Parathyroid adenoma (tissue), 2 donors: ENCODE data around the gene ZSWIM6.

ENCODE experiments used
- H2AFZ ChIP-seq: fragments of 300-600 bp; sonication (generic); one replicate; pipeline ENCODE4 v1.7.0; 2017; ENCODE audit warnings: antibody characterized with exemption, mild to moderate bottlenecking
- H3K27ac ChIP-seq: fragments of 300-600 bp; sonication (generic); one replicate; pipeline ENCODE4 v1.7.0; 2017
- H3K27me3 ChIP-seq: fragments of 300-600 bp; sonication (generic); one replicate; pipeline ENCODE4 v1.7.0; 2017; ENCODE audit warnings: low read length; ENCODE audit not compliant: control insufficient read depth, insufficient read depth
- H3K36me3 ChIP-seq: fragments of 300-600 bp; sonication (generic); one replicate; pipeline ENCODE4 v1.7.0; 2017; ENCODE audit warnings: low read length; ENCODE audit not compliant: control insufficient read depth, insufficient read depth
- H3K4me1 ChIP-seq: fragments of 300-600 bp; sonication (generic); one replicate; pipeline ENCODE4 v1.7.0; 2017; ENCODE audit warnings: control low read depth
- H3K4me2 ChIP-seq: fragments of 300-600 bp; sonication (generic); one replicate; pipeline ENCODE4 v1.7.0; 2017; ENCODE audit warnings: low read length
- H3K4me3 ChIP-seq: fragments of 300-600 bp; sonication (generic); one replicate; pipeline ENCODE4 v1.7.0; 2017; ENCODE audit warnings: low read depth, low read length
- H3K79me2 ChIP-seq: fragments of 300-600 bp; sonication (generic); one replicate; pipeline ENCODE4 v1.7.0; 2017; ENCODE audit warnings: control low read depth
- H3K9ac ChIP-seq: fragments of 300-600 bp; sonication (generic); one replicate; pipeline ENCODE4 v1.7.0; 2017; ENCODE audit warnings: mild to moderate bottlenecking
- H3K9me3 ChIP-seq: fragments of 300-600 bp; sonication (generic); one replicate; pipeline ENCODE4 v1.7.0; 2017; ENCODE audit warnings: low read length; ENCODE audit not compliant: control insufficient read depth
- TF ChIP-seq, protein P1 (sequence below): fragments of 300-600 bp; sonication (generic); IDR thresholded peaks from one replicate; pipeline ENCODE4 v1.7.0; 2017; ENCODE audit warnings: antibody characterized with exemption, mild to moderate bottlenecking
- donor health status: primary hyperparathyroidism.

The ZSWIM6 gene

DNA sequence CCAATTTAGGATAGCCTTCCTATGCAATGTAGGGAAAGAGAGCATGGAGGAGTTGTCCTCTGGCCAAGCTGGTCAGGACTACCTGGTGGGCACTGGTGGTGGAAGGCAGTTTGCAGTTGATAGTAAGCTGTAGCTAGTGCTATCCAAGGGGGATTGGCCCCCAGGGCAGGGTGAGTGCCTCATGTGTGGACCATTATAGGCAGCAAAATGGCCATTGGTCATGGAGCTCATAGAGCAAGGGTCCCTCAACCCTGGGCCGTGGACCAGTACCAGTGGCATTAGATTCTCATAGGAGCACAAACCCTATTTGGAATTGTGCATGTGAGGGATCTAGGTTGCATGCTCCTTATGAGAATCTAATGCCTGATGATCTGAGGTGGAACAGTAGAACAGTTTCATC lies 139.3 kb downstream of the ZSWIM6 start:
- Histone ChIP-seq H3K79me2 (peaks cover 39% of the 10 kb centered on the region), H3K27ac (no peak overlapping the region), H3K4me2 (no peak overlapping the region), H2AFZ (no peak overlapping the region), H3K4me3 (no peak overlapping the region), H3K9me3 (no peaks in the 10 kb centered on the region), H3K27me3 (no peaks in the 10 kb centered on the region), H3K4me1 (peaks cover 19% of the 10 kb centered on the region), H3K36me3 (no peaks in the 10 kb centered on the region), H3K9ac (no peak overlapping the region)
- TF ChIP-seq, protein P1, sequence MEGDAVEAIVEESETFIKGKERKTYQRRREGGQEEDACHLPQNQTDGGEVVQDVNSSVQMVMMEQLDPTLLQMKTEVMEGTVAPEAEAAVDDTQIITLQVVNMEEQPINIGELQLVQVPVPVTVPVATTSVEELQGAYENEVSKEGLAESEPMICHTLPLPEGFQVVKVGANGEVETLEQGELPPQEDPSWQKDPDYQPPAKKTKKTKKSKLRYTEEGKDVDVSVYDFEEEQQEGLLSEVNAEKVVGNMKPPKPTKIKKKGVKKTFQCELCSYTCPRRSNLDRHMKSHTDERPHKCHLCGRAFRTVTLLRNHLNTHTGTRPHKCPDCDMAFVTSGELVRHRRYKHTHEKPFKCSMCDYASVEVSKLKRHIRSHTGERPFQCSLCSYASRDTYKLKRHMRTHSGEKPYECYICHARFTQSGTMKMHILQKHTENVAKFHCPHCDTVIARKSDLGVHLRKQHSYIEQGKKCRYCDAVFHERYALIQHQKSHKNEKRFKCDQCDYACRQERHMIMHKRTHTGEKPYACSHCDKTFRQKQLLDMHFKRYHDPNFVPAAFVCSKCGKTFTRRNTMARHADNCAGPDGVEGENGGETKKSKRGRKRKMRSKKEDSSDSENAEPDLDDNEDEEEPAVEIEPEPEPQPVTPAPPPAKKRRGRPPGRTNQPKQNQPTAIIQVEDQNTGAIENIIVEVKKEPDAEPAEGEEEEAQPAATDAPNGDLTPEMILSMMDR, result no peak

DNA sequence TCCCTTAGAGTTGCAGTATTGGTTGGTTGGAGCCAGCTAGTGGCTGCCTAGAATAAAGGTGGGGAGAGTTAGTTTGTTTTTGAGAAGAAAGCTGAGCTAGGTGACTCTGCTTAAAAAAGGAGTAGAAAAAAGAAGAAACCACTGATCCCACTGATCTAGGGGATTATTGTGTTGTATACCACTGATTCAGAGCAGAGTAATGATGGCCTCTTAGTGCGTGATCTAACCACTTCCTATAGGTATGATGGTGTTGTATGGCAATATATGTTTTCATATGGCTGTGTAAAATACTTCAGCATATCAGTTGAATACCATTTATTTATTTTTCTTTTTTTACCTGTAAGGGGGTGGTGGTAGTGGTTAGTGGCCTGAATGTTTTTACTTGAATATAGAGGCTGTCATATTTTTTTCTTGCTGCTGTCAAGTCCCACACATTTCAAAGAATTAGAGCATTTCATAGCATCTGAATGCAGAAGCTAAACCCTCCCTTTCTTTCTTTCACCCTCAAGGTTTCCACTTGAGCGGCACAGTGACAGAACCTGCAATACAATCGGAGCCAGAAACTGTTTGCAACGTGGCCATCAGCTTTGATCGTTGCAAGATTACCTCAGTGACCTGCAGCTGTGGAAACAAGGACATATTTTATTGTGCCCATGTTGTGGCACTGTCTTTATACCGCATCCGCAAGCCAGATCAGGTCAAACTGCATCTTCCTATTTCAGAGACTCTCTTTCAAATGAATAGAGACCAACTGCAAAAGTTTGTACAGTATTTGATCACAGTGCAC lies 140.3 kb downstream of the ZSWIM6 start:
- Histone ChIP-seq H3K9me3 (no peaks in the 10 kb centered on the region), H2AFZ (no peak overlapping the region), H3K4me1 (peaks cover 21% of the 10 kb centered on the region), H3K27me3 (no peaks in the 10 kb centered on the region), H3K4me3 (no peak overlapping the region), H3K79me2 (peaks cover 47% of the 10 kb centered on the region), H3K36me3 (no peaks in the 10 kb centered on the region), H3K4me2 (no peak overlapping the region), H3K27ac (no peak overlapping the region), H3K9ac (no peak overlapping the region)
- TF ChIP-seq, protein P1, result no peak

DNA sequence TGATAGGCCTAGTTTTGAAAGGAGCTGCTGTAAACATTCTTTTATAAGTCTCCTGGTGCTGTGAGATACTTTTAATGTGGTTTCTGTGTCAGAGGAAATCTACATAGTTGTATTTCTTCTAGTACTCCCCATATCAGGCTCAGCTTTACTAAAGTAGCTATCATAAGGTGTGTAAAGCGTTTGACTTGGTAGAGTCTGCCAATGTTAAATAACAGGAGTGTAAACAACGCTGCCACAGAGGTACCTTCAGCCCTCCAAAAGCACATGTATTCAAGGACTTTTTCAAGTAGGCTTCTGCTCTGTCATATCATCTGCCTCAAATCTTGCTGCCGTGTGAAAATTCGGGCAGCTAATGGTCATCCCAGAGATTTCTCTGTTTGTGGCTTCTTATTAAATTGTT lies 142.7 kb downstream of the ZSWIM6 start:
- peaks cover 51% of the 10 kb centered on the region for H3K79me2 ChIP-seq
- H3K9ac ChIP-seq, result no peak overlapping the region
- H2AFZ ChIP-seq, result no peak overlapping the region
- peaks cover 16% of the 10 kb centered on the region for H3K4me1 ChIP-seq
- no peak overlapping the region for H3K4me3 ChIP-seq
- H3K9me3 ChIP-seq, result no peaks in the 10 kb centered on the region
- H3K4me2 ChIP-seq, result no peak overlapping the region
- no peaks in the 10 kb centered on the region for H3K36me3 ChIP-seq
- TF ChIP-seq, protein P1, result no peak
- no peaks in the 10 kb centered on the region for H3K27me3 ChIP-seq
- no peak overlapping the region for H3K27ac ChIP-seq

GRCh38 chr5:61477788-61478187 lies 145.7 kb downstream of the ZSWIM6 start:
- Histone ChIP-seq H3K9ac (no peak overlapping the region), H3K4me1 (peaks cover 3% of the 10 kb centered on the region), H2AFZ (no peak overlapping the region), H3K4me2 (no peak overlapping the region), H3K9me3 (no peaks in the 10 kb centered on the region), H3K4me3 (no peak overlapping the region), H3K79me2 (peaks cover 42% of the 10 kb centered on the region), H3K36me3 (no peaks in the 10 kb centered on the region), H3K27ac (no peak overlapping the region), H3K27me3 (no peaks in the 10 kb centered on the region)
- TF ChIP-seq, protein P1, result no peak
